ENCODE results near the gene LLGL1.

- TF ChIP-seq CTCF (IDR thresholded peaks at IDR 0.05 in 2 of 3, conservative IDR thresholded peaks at IDR 0.05 in 1 of 3; ENCODE audit: control insufficient read depth in 2 of 3, extremely low read depth in 1 of 3, insufficient read depth in 1 of 3, low read depth in 3 of 3, low read length in 3 of 3) = peak; percentile 70 to 84 (median 81)
- TF ChIP-seq FOXK2 (IDR thresholded peaks at IDR 0.05) = no peak
- TF ChIP-seq BRCA1 (IDR thresholded peaks at IDR 0.05; ENCODE audit: low read depth, low read length) = no peak
These were observed 22.9 kb downstream of the LLGL1 start for GRCh38 chr17:18248300-18248731.

Measured in GM12878 (cell line).